Hepatocyte (in vitro differentiated cells): ENCODE measurements around the gene FUT6. TPM values are rescaled to one million over a fixed set of nuclear protein-coding genes. Genes with fewer than 3 reads are reported as not detected.
"Not testable (repeated sequence)": the region's sequence is repeated elsewhere in the genome, so short reads cannot be mapped to it uniquely, and the experiment has no call there.

Experiments
- DNase-seq: peaks from one replicate; pipeline ENCODE4 v3.0.0-alpha.2; 2016; ENCODE audit warnings: low spot score
- H2AFZ ChIP-seq: fragments of 200-600 bp; sonication (generic); 2 replicates; pipeline ENCODE4 v1.6.0; 2016; ENCODE audit warnings: antibody characterized with exemption, mild to moderate bottlenecking
- H3K27ac ChIP-seq: fragments of 200-600 bp; sonication (generic); 2 replicates; pipeline ENCODE4 v1.5.1; 2016; ENCODE audit warnings: mild to moderate bottlenecking
- H3K27me3 ChIP-seq: fragments of 200-600 bp; sonication (generic); 2 replicates; pipeline ENCODE4 v1.6.1; 2016
- H3K36me3 ChIP-seq: fragments of 200-600 bp; sonication (generic); replicated peaks from 2 replicates; pipeline ENCODE4 v1.5.1; 2016; ENCODE audit warnings: low read depth; ENCODE audit not compliant: insufficient read depth
- H3K4me1 ChIP-seq: fragments of 200-600 bp; sonication (generic); 2 replicates; pipeline ENCODE4 v1.5.1; 2016; ENCODE audit warnings: mild to moderate bottlenecking, moderate library complexity; ENCODE audit not compliant: insufficient read depth
- H3K4me2 ChIP-seq: fragments of 200-600 bp; sonication (generic); 2 replicates; pipeline ENCODE4 v1.6.0; 2016
- H3K4me3 ChIP-seq: fragments of 200-600 bp; sonication (generic); 2 replicates; pipeline ENCODE4 v1.5.1; 2016; ENCODE audit warnings: mild to moderate bottlenecking
- H3K79me2 ChIP-seq: fragments of 200-600 bp; sonication (generic); 2 replicates; pipeline ENCODE4 v1.6.0; 2017; ENCODE audit warnings: mild to moderate bottlenecking
- H3K9me2 ChIP-seq: fragments of 200-600 bp; sonication (generic); replicated peaks from 2 replicates; pipeline ENCODE4 v1.6.0; 2017; ENCODE audit warnings: mild to moderate bottlenecking; ENCODE audit not compliant: insufficient read depth
- H3K9me3 ChIP-seq: fragments of 200-600 bp; sonication (generic); 2 replicates; pipeline ENCODE4 v1.5.1; 2016; ENCODE audit warnings: low read depth, mild to moderate bottlenecking
- H4K20me1 ChIP-seq: fragments of 200-600 bp; sonication (generic); 2 replicates; pipeline ENCODE4 v1.6.0; 2016; ENCODE audit warnings: mild to moderate bottlenecking; ENCODE audit not compliant: insufficient read depth, poor library complexity, severe bottlenecking
- CTCF ChIP-seq: fragments of 200-600 bp; sonication (generic); IDR thresholded peaks from 2 replicates; pipeline ENCODE4 v1.5.1; 2016; ENCODE audit warnings: antibody characterized with exemption, mild to moderate bottlenecking; ENCODE audit not compliant: poor library complexity
- EZH2 ChIP-seq: fragments of 200-600 bp; sonication (generic); IDR thresholded peaks from 2 replicates; pipeline ENCODE4 v1.6.1; 2016; ENCODE audit warnings: antibody characterized with exemption, mild to moderate bottlenecking, borderline replicate concordance
- EZH2phosphoT487 ChIP-seq: fragments of 200-600 bp; sonication (generic); IDR thresholded peaks from one replicate; pipeline ENCODE4 v1.6.1; 2018; ENCODE audit warnings: antibody characterized with exemption, mild to moderate bottlenecking, low read depth, moderate library complexity; ENCODE audit not compliant: unreplicated experiment, severe bottlenecking
- WGBS: methylation state at CpG from one replicate; pipeline ENCODE4 v1.1.6; 2016; ENCODE audit warnings: low lambda C conversion rate; ENCODE audit errors: missing lambda C conversion rate; 5-methylcytosine and 5-hydroxymethylcytosine counted together
- polyA plus RNA-seq: library from polyadenylated mRNA; unstranded; fragments of >200 nt; fragmentation: Nextera tagmentation; extraction: Ambion mirVana; gene quantifications from 2 replicates; pipeline ENCODE4 v1.2.1, GENCODE V29; 2016
- total RNA-seq: library from RNA; depleted of rRNA; stranded (reverse); fragments of >200 nt; gene quantifications from 2 replicates; pipeline ENCODE4 v1.2.3, GENCODE V29; 2014

The FUT6 gene
- total and polyA plus RNA-seq, 2 experiments from 2014 or later = 0.07 TPM; not detected in 1

GRCh38 chr19:5864013-5864720 lies 24.7 kb upstream of the FUT6 start:
- Histone ChIP-seq H4K20me1 (no peaks in the 10 kb centered on the region), H3K4me2 (no peak overlapping the region), H2AFZ (no peak overlapping the region), H3K79me2 (no peaks in the 10 kb centered on the region), H3K9me2 (no peaks in the 10 kb centered on the region), H3K36me3 (no peaks in the 10 kb centered on the region), H3K4me1 (no peaks in the 10 kb centered on the region), H3K27ac (no peak overlapping the region), H3K9me3 (no peaks in the 10 kb centered on the region), H3K27me3 (no peaks in the 10 kb centered on the region), H3K4me3 (no peak overlapping the region)
- TF ChIP-seq CTCF (no peak), EZH2phosphoT487 (no peak), EZH2 (no peak)
- DNase-seq = no peak
- 80% methylated on average over 7 of the region's 9 CpGs for WGBS

GRCh38 chr19:5863030-5863665 lies 23.6 kb upstream of the FUT6 start:
- Histone ChIP-seq H3K4me1 (no peaks in the 10 kb centered on the region), H4K20me1 (no peaks in the 10 kb centered on the region), H3K36me3 (no peaks in the 10 kb centered on the region), H3K4me3 (no peak overlapping the region), H2AFZ (no peak overlapping the region), H3K9me2 (no peaks in the 10 kb centered on the region), H3K27me3 (no peaks in the 10 kb centered on the region), H3K79me2 (no peaks in the 10 kb centered on the region), H3K9me3 (no peaks in the 10 kb centered on the region), H3K4me2 (no peak overlapping the region), H3K27ac (no peak overlapping the region)
- no peak for DNase-seq
- 75% methylated on average over 9 of the region's 11 CpGs for WGBS
- no peak for TF ChIP-seq CTCF
- TF ChIP-seq EZH2 = no peak
- TF ChIP-seq EZH2phosphoT487 = no peak

GRCh38 chr19:5857203-5858081 lies 17.9 kb upstream of the FUT6 start:
- Histone ChIP-seq H3K4me1 (no peaks in the 10 kb centered on the region), H4K20me1 (no peaks in the 10 kb centered on the region), H3K27ac (no peak overlapping the region), H3K9me2 (no peaks in the 10 kb centered on the region), H3K79me2 (no peaks in the 10 kb centered on the region), H3K4me3 (no peak overlapping the region), H3K27me3 (no peaks in the 10 kb centered on the region), H2AFZ (no peak overlapping the region), H3K9me3 (no peaks in the 10 kb centered on the region), H3K4me2 (no peak overlapping the region), H3K36me3 (no peaks in the 10 kb centered on the region)
- TF ChIP-seq CTCF = no peak
- no peak for TF ChIP-seq EZH2
- TF ChIP-seq EZH2phosphoT487 = no peak
- WGBS = 90% methylated on average over 18 of the region's 18 CpGs
- DNase-seq = no peak

- not testable (repeated sequence) for H3K27me3 ChIP-seq, H3K79me2 ChIP-seq, H3K4me1 ChIP-seq, H3K27ac ChIP-seq, H4K20me1 ChIP-seq, H3K9me2 ChIP-seq, H2AFZ ChIP-seq, H3K36me3 ChIP-seq, H3K9me3 ChIP-seq, DNase-seq, H3K4me3 ChIP-seq, H3K4me2 ChIP-seq
- WGBS = 79% methylated on average over 9 of the region's 9 CpGs
Observed at GRCh38 chr19:5855151-5855550, 15.6 kb upstream of the FUT6 start.

GRCh38 chr19:5854121-5854520 lies 14.6 kb upstream of the FUT6 start:
- H3K27ac ChIP-seq, H3K4me2 ChIP-seq, H3K9me3 ChIP-seq, H3K79me2 ChIP-seq, H3K27me3 ChIP-seq, H3K36me3 ChIP-seq, H3K4me1 ChIP-seq, H2AFZ ChIP-seq, H4K20me1 ChIP-seq, H3K9me2 ChIP-seq, DNase-seq, H3K4me3 ChIP-seq: not testable (repeated sequence)
- WGBS = 85% methylated on average over 10 of the region's 10 CpGs
